C4-2B (cell line): ENCODE measurements around the gene EPS8L3.

Experiments
- CTCF ChIP-seq: fragments of 450-650 bp; conservative IDR thresholded peaks from 2 replicates; pipeline ENCODE4 v1.5.1; 2017; ENCODE audit warnings: mild to moderate bottlenecking
- ZFX ChIP-seq: fragments of 450-650 bp; IDR thresholded peaks from 2 replicates; pipeline ENCODE4 v1.6.1; 2017

- TF ChIP-seq CTCF (no peak), ZFX (no peak)
Observed at GRCh38 chr1:109791495-109792043, 27.8 kb upstream of the EPS8L3 start.
